G401 (cell line): ENCODE results near the gene ZNF597. TPM values are rescaled to one million over a fixed set of nuclear protein-coding genes. Genes with fewer than 3 reads are reported as not detected.

Experiments
- total RNA-seq: library from RNA; depleted of rRNA; stranded (reverse); fragments of >200 nt; shearing (Covaris generic); gene quantifications from 2 replicates; pipeline ENCODE4 v1.2.3, GENCODE V29; 2014; rRNA removed

Gene ZNF597
- total RNA-seq, 1 experiment from 2014 or later: 0.61 TPM

Other genes with a start within 250 kb of the ZNF597 start
- gene ZNF200, start 208.3 kb downstream of the ZNF597 start, total RNA-seq: 9.8 and 10.1 TPM in 2 replicates
- gene MEFV, start 186.9 kb downstream of the ZNF597 start, total RNA-seq: not detected in 2 replicates
- 87.5 and 117 TPM in 2 replicates for gene ZNF263, start 160.0 kb downstream of the ZNF597 start, total RNA-seq
- gene TIGD7, start 138.1 kb downstream of the ZNF597 start, total RNA-seq: 6.5 and 11.8 TPM in 2 replicates
- gene ZNF75A, start 138.0 kb downstream of the ZNF597 start, total RNA-seq: 23.0 and 25.4 TPM in 2 replicates
- not detected in 2 replicates for gene OR2C1, start 87.6 kb downstream of the ZNF597 start, total RNA-seq
- 30.4 and 31.3 TPM in 2 replicates for gene ZSCAN32, start 42.5 kb downstream of the ZNF597 start, total RNA-seq
- gene ZNF174, start 42.3 kb downstream of the ZNF597 start, total RNA-seq: 20.0 and 26.6 TPM in 2 replicates
- gene NAA60, start 176 bp upstream of the ZNF597 start, total RNA-seq: 5.2 and 35.3 TPM in 2 replicates
- gene C16orf90, start 52.0 kb upstream of the ZNF597 start, total RNA-seq: not detected in 2 replicates
- gene CLUAP1, start 57.5 kb upstream of the ZNF597 start, total RNA-seq: 15.6 and 24.5 TPM in 2 replicates
- 0.12 TPM in 1 of 2 replicates, not detected in the other for gene NLRC3, start 133.9 kb upstream of the ZNF597 start, total RNA-seq
- 4.8 and 5.9 TPM in 2 replicates for gene SLX4, start 168.1 kb upstream of the ZNF597 start, total RNA-seq
- 9.4 and 15.4 TPM in 2 replicates for gene DNASE1, start 211.2 kb upstream of the ZNF597 start, total RNA-seq